Stimulated activated naive B cell treated with anti-CD40 and anti-IgM and Interleukin-4, amounts not matched to agents 10 μg/mL and 1 μg/mL and 100 μg/mL, for 72 hours (primary cell): Measurements from ENCODE around the gene IL11.

Experiments
- ATAC-seq, 2 donors: fragments of 150-1000 bp; cut with Tn5 transposase; replicated peaks; 2 replicates each; pipeline ENCODE4 v1.10.0; 2021; ENCODE audit warnings: moderate library complexity in 1 of 2
- DNase-seq: peaks from one replicate; pipeline ENCODE4 v3.0.0; 2021
- H3K27ac Mint-ChIP-seq: one replicate; pipeline ENCODE4 v1.8.0; 2022; ENCODE audit warnings: mild to moderate bottlenecking, mixed read lengths
- H3K27me3 Mint-ChIP-seq, 2 donors: one replicate each; pipeline ENCODE4 v1.8.0; 2022; ENCODE audit warnings: mixed read lengths in 2 of 2
- H3K36me3 Mint-ChIP-seq, 2 donors: one replicate each; pipeline ENCODE4 v1.8.0; 2022; ENCODE audit warnings: mixed read lengths in 2 of 2, mild to moderate bottlenecking in 1 of 2
- H3K4me1 Mint-ChIP-seq, 2 donors: one replicate each; pipeline ENCODE4 v1.8.0; 2022; ENCODE audit warnings: mixed read lengths in 2 of 2, mild to moderate bottlenecking in 1 of 2
- H3K4me3 Mint-ChIP-seq, 2 donors: one replicate each; pipeline ENCODE4 v1.8.0; 2022; ENCODE audit warnings: mild to moderate bottlenecking in 2 of 2, mixed read lengths in 2 of 2, moderate library complexity in 1 of 2
- H3K9me3 Mint-ChIP-seq, 2 donors: one replicate each; pipeline ENCODE4 v1.8.0; 2022; ENCODE audit warnings: mixed read lengths in 2 of 2, mild to moderate bottlenecking in 1 of 2

The IL11 gene

DNA sequence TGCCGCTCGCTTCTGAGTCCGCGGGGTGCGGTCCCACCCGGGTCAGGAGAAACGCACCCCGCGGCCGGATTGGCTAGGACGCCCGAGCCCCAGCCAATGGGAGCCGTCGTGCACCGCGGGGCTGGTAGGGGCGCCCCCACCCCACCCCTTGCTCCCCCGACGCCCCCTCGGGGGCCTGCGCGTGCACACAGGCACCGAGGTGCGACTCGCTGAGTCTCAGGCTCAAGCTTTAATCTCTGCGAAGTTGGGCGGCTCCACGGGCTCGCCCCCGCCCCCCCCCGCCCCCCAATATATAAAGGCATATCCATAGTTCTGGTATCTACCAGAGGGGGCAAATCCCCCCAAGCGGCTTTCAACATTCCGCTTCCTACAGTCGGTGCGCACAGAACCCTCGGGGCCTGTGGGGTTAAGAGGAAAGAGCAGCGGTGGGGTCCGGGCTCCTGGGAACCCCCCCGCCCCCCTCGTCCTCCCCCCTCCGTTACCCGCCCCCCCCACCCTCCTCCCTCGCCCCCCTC is 15.5 kb downstream of the IL11 start, which contains the start of gene COX6B2:
COX6B2 (minus strand) TSS at position 22 of the 515 bp plus-strand sequence. CDS start 198 bp downstream, outside the sequence.
- ATAC-seq (no peak), DNase-seq (no peak)
- H3K27me3 Mint-ChIP-seq = peaks cover 65 to 86% of the 10 kb centered on the region in 2 donors
- no peaks in the 10 kb centered on the region for H3K9me3 Mint-ChIP-seq
- peak within 1 kb of the TSS; percentile 65 for H3K27ac Mint-ChIP-seq
- H3K4me1 Mint-ChIP-seq = peaks cover 14 to 27% of the 10 kb centered on the region in 2 donors
- H3K4me3 Mint-ChIP-seq = peak within 1 kb of the TSS; percentile 73 to 81
- peaks cover 1 to 4% of the 10 kb centered on the region in 2 donors for H3K36me3 Mint-ChIP-seq

DNA sequence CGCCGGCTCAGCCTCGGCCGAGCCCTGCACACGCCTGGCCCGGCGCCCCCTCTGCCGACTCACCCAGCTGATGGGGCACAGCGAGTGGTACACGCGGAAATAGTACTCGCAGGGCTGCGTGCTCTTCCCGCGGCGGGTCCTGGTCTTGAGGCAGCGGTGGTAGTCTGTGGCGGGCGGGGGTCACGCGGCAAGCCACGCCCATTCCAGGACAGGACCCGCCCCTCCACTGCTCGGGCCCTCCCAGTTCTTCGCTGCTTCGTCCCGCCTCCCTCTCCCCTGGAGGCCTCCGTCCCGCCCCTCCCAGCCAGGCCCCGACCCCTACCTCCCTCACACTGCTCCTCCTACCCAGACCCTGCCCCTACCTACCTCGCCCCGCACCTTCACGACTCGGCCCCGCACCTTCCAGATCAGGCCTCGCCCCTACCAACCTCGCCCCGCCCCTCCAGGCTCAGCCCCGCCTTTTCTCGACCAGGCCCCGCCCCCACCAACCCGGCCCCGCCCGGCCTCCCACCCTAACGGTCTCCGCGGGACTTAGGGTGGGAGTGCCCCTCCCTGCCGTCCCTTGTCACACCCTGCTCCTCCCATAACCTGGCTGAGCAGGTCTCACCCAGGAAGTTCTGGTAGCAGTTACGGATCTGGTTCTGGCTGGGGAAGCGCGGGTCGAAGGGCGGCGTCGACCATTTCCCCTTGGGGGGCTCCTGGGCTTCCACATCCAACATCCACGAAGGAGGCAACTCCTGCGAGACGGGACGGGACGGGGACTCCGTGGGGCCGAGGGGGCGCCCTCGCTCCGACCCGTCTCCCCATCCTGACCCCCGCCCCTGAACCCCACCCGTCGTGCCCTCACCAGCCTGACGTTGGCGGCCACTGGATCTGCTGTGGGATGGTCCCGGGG is 16.2 kb downstream of the IL11 start:
- H3K9me3 Mint-ChIP-seq = no peaks in the 10 kb centered on the region
- ATAC-seq (peak; percentile 69 to 79), DNase-seq (no peak)
- peaks cover 14 to 27% of the 10 kb centered on the region in 2 donors for H3K4me1 Mint-ChIP-seq
- H3K4me3 Mint-ChIP-seq = peak overlapping the region; percentile 73 to 81
- peaks cover 1 to 4% of the 10 kb centered on the region in 2 donors for H3K36me3 Mint-ChIP-seq
- H3K27ac Mint-ChIP-seq = peak overlapping the region; percentile 65
- peaks cover 64 to 83% of the 10 kb centered on the region in 2 donors for H3K27me3 Mint-ChIP-seq

- Mint-ChIP-seq H3K9me3 (no peaks in the 10 kb centered on the region), H3K27me3 (peaks cover 61 to 77% of the 10 kb centered on the region in 2 donors)
These were observed 16.9 kb downstream of the IL11 start for GRCh38 chr19:55353356-55353802.

GRCh38 chr19:55352549-55353145 is 17.6 kb downstream of the IL11 start:
- Mint-ChIP-seq H3K27me3 (peaks cover 56 to 69% of the 10 kb centered on the region in 2 donors), H3K4me3 (peak overlapping the region; percentile 71 to 73), H3K9me3 (no peaks in the 10 kb centered on the region), H3K4me1 (peaks cover 14 to 27% of the 10 kb centered on the region in 2 donors), H3K27ac (peak overlapping the region; percentile 72), H3K36me3 (peaks cover 2 to 9% of the 10 kb centered on the region in 2 donors)
- DNase-seq (no peak), ATAC-seq (no peak)

More at GRCh38 chr19:55353356-55353802, 16.9 kb downstream of the IL11 start:
- peak overlapping the region; percentile 73 to 81 for H3K4me3 Mint-ChIP-seq
- no peak overlapping the region for H3K27ac Mint-ChIP-seq
- ATAC-seq (peak; percentile 6 to 8), DNase-seq (no peak)
- H3K4me1 Mint-ChIP-seq = peaks cover 14 to 27% of the 10 kb centered on the region in 2 donors
- peaks cover 1 to 4% of the 10 kb centered on the region in 2 donors for H3K36me3 Mint-ChIP-seq

DNA sequence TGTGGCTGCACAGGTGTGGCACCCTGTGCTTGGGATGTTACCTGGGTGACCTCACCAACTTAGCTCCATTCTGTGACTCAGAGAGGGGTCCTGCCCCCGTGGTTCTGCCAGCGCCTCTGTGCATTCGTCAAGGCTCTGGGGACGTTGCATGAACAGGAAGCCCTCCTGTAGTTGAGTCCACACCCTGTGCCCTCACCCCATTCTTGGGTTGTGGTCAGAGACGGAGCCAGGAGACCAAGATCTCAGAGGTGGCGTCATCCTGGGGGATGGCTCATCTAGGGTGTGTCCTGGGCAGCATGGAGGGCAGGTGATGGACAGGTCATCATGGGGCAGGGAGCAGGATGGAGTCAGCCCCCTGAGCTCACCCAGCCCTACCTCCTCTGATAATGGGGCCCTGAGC is 18.2 kb downstream of the IL11 start:
- DNase-seq (no peak), ATAC-seq (no peak)
- Mint-ChIP-seq H3K9me3 (no peaks in the 10 kb centered on the region), H3K4me3 (no peak overlapping the region), H3K36me3 (peaks cover 3 to 5% of the 10 kb centered on the region in 2 donors), H3K27me3 (peaks cover 51 to 63% of the 10 kb centered on the region in 2 donors), H3K27ac (no peak overlapping the region), H3K4me1 (peaks cover 14 to 27% of the 10 kb centered on the region in 2 donors)

DNA sequence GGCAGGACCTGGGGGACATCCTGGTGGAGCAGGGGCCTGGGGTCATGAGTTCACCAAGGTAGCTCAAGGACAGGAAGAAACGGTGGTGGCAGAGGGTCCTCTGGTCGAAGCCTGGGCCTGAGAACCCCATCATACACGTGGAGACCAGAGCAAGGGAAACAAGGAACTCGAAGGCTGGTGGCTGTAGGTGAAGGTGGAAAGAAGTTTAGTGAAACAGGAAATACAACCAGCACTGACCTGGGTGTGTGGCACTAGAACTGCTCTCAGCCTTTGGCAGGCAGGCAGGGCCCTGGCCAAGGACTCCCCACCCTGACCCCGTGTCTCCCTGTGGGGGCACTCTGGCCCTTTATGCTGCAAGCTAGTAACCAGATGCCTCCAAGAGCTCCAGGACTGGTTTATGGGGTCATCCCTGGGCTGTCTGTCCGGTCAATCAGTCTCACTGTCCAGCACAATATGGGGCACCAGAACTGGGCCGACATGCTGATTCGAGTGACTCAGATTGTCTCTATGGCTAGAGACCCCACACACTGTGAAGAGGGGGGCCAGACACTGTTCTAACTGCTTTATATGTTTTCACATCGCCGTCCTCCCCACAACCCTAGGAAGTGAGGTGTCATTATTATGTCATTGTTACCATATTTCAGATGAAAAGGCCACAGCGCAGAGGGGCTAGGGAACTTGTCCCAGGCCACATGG is 19.5 kb downstream of the IL11 start:
- DNase-seq (no peak), ATAC-seq (no peak)
- Mint-ChIP-seq H3K27ac (no peak overlapping the region), H3K27me3 (peaks cover 41 to 52% of the 10 kb centered on the region in 2 donors), H3K4me1 (peaks cover 14 to 27% of the 10 kb centered on the region in 2 donors), H3K36me3 (peaks cover 3 to 5% of the 10 kb centered on the region in 2 donors), H3K4me3 (peak overlapping the region in 1 of 2 donors; percentile 4), H3K9me3 (no peaks in the 10 kb centered on the region)

GRCh38 chr19:55348317-55349034 is 21.8 kb downstream of the IL11 start:
- DNase-seq (no peak), ATAC-seq (no peak)
- no peak overlapping the region for H3K27ac Mint-ChIP-seq
- H3K4me3 Mint-ChIP-seq = no peak overlapping the region
- peaks cover 10 to 18% of the 10 kb centered on the region in 2 donors for H3K4me1 Mint-ChIP-seq
- H3K27me3 Mint-ChIP-seq = peaks cover 25 to 32% of the 10 kb centered on the region in 2 donors
- H3K36me3 Mint-ChIP-seq = peaks cover 16 to 23% of the 10 kb centered on the region in 2 donors
- H3K9me3 Mint-ChIP-seq = no peaks in the 10 kb centered on the region

- no peak overlapping the region for H3K4me3 Mint-ChIP-seq
- ATAC-seq (no peak), DNase-seq (no peak)
- peaks cover under 1 to 9% of the 10 kb centered on the region in 2 donors for H3K4me1 Mint-ChIP-seq
- no peaks in the 10 kb centered on the region for H3K9me3 Mint-ChIP-seq
- H3K36me3 Mint-ChIP-seq = peaks cover 21 to 33% of the 10 kb centered on the region in 2 donors
- H3K27ac Mint-ChIP-seq = no peak overlapping the region
- H3K27me3 Mint-ChIP-seq = peaks cover 16 to 23% of the 10 kb centered on the region in 2 donors
These were observed 22.7 kb downstream of the IL11 start for GRCh38 chr19:55347442-55348009.

DNA sequence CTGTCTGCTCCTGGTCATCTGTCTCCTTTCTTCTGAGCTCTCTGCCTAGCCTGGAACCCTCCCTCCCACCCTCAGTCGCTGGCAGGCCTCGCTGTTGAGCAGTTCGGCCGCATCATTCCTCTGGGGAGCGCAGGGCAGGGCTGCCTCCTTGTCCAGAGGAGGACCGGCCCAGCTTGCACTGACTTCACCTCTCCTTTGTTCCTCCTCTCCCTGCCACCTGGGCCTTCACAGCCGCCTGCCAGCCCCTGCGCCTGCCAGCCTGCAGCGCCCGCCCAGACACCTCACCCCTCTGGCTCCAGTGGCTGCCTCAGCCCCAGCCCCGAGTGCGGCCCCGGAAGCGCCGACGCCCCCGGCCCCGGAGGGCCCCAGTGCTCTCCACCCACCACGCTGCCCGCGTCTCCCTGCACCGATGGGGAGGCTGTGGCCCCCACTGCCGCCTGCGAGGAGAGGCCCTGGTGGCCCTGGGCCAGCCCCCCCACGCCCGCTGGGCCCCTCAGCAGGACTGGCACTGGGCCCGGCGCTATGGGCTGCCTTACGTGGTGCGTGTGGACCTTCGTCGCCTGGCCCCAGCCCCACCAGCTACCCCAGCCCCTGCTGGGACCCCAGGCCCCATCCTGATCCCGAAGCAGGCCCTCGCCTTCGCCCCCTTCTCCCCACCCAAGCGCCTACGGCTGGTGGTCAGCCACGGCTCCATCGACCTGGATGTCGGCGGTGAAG is 23.4 kb downstream of the IL11 start:
- H3K9me3 Mint-ChIP-seq = no peaks in the 10 kb centered on the region
- peaks cover 21 to 36% of the 10 kb centered on the region in 2 donors for H3K36me3 Mint-ChIP-seq
- ATAC-seq = no peak
- H3K4me1 Mint-ChIP-seq = peaks cover 0 to 5% of the 10 kb centered on the region in 2 donors
- peaks cover 9 to 16% of the 10 kb centered on the region in 2 donors for H3K27me3 Mint-ChIP-seq
- no peak for DNase-seq
- H3K27ac Mint-ChIP-seq = no peak overlapping the region
- H3K4me3 Mint-ChIP-seq = no peak overlapping the region

GRCh38 chr19:55345818-55346724 is 24.2 kb downstream of the IL11 start:
- ATAC-seq (no peak), DNase-seq (no peak)
- peaks cover 3 to 7% of the 10 kb centered on the region in 2 donors for H3K4me1 Mint-ChIP-seq
- peaks cover 24 to 40% of the 10 kb centered on the region in 2 donors for H3K36me3 Mint-ChIP-seq
- H3K9me3 Mint-ChIP-seq = no peaks in the 10 kb centered on the region
- peaks cover 1 to 15% of the 10 kb centered on the region in 2 donors for H3K27me3 Mint-ChIP-seq
- H3K27ac Mint-ChIP-seq = no peak overlapping the region
- no peak overlapping the region for H3K4me3 Mint-ChIP-seq

GRCh38 chr19:55345101-55345817 is 25.0 kb downstream of the IL11 start:
- no peak for ATAC-seq
- Mint-ChIP-seq H3K27me3 (peaks cover 5 to 13% of the 10 kb centered on the region in 2 donors), H3K9me3 (no peaks in the 10 kb centered on the region)

More at GRCh38 chr19:55345101-55345817, 25.0 kb downstream of the IL11 start:
- Mint-ChIP-seq H3K4me3 (no peak overlapping the region), H3K36me3 (peaks cover 24 to 40% of the 10 kb centered on the region in 2 donors), H3K4me1 (peaks cover 9 to 15% of the 10 kb centered on the region in 2 donors), H3K27ac (no peak overlapping the region)
- DNase-seq = no peak
